Lung (tissue), 12 donors: ENCODE results near the gene EDA. TPM values are rescaled to one million over a fixed set of nuclear protein-coding genes. Genes with fewer than 3 reads are reported as not detected.

Experiments
- ATAC-seq: fragments of 200-7000 bp; cut with Tn5 transposase; one replicate; pipeline ENCODE4 v1.9.1; 2020; ENCODE audit warnings: moderate number of reproducible peaks; ENCODE audit not compliant: insufficient read depth, low FRiP score
- DNase-seq, 3 donors: peaks; one replicate each; pipeline ENCODE4 v3.0.0-alpha.2; 2013 to 2017
- H3K27ac ChIP-seq, 2 donors: one replicate each; pipeline ENCODE4 v1.5.1; 2013; ENCODE audit warnings: mild to moderate bottlenecking in 2 of 2, moderate library complexity in 2 of 2, control low read depth in 1 of 2, inconsistent platforms in 1 of 2, low read depth in 1 of 2, low read length in 1 of 2
- H3K27me3 ChIP-seq, 3 donors: one replicate each; pipeline ENCODE4 v1.5.1; 2013; ENCODE audit warnings: low read length in 2 of 3; ENCODE audit not compliant: control insufficient read depth in 3 of 3, insufficient read depth in 3 of 3
- H3K36me3 ChIP-seq, 4 donors: one replicate each; pipeline ENCODE4 v1.5.1; 2013; ENCODE audit warnings: low read length in 4 of 4, mild to moderate bottlenecking in 1 of 4, moderate library complexity in 1 of 4; ENCODE audit not compliant: control insufficient read depth in 4 of 4, insufficient read depth in 4 of 4
- H3K4me1 ChIP-seq, 5 donors: one replicate each; pipeline ENCODE4 v1.5.1; 2013; ENCODE audit warnings: low read length in 5 of 5, mild to moderate bottlenecking in 2 of 5, moderate library complexity in 1 of 5; ENCODE audit not compliant: control insufficient read depth in 5 of 5, insufficient read depth in 5 of 5
- H3K4me3 ChIP-seq: one replicate; pipeline ENCODE4 v1.5.1; 2013; ENCODE audit warnings: mild to moderate bottlenecking, control low read depth, moderate library complexity
- H3K9ac ChIP-seq, 2 donors: one replicate each; pipeline ENCODE4 v1.5.1; 2013; ENCODE audit warnings: low read length in 2 of 2, control low read depth in 1 of 2; ENCODE audit not compliant: insufficient read depth in 1 of 2
- H3K9me3 ChIP-seq, 4 donors: one replicate each; pipeline ENCODE4 v1.5.1; 2013; ENCODE audit warnings: low read length in 3 of 4, mild to moderate bottlenecking in 1 of 4, moderate library complexity in 1 of 4; ENCODE audit not compliant: control insufficient read depth in 4 of 4, insufficient read depth in 3 of 4
- CTCF ChIP-seq: IDR thresholded peaks from 2 replicates; pipeline ENCODE4 v1.5.1; 2012; ENCODE audit warnings: mild to moderate bottlenecking; ENCODE audit errors: control extremely low read depth, extremely low read depth
- WGBS, 2 donors: extraction: QIAGEN DNeasy Blood & Tissue Kit; methylation state at CpG; one replicate each; pipeline ENCODE4 v1.1.7; 2013; 5-methylcytosine and 5-hydroxymethylcytosine counted together
- polyA plus RNA-seq, 2 donors: library from polyadenylated mRNA; stranded (reverse); fragments of 200-250 nt; gene quantifications; one replicate each; pipeline ENCODE4 v1.2.1, GENCODE V29; 2013
- total RNA-seq, 2 donors: library from RNA; depleted of rRNA in 1 of 2; stranded (reverse); fragments of >200 nt in 1 of 2; gene quantifications; one replicate each; pipeline ENCODE4 v1.2.1, GENCODE V29; 2014 to 2021
- donor health status: control.
- donor health status: control.
- donor health status: Bipolar disorder and iron deficiency.
- donor health status: healthy.
- donor health status: DM: yes; HTN: yes; CAD: no.

The EDA gene
- total and polyA plus RNA-seq, 4 donors, result 0.93 to 7.9 (median 3.1) TPM

DNA sequence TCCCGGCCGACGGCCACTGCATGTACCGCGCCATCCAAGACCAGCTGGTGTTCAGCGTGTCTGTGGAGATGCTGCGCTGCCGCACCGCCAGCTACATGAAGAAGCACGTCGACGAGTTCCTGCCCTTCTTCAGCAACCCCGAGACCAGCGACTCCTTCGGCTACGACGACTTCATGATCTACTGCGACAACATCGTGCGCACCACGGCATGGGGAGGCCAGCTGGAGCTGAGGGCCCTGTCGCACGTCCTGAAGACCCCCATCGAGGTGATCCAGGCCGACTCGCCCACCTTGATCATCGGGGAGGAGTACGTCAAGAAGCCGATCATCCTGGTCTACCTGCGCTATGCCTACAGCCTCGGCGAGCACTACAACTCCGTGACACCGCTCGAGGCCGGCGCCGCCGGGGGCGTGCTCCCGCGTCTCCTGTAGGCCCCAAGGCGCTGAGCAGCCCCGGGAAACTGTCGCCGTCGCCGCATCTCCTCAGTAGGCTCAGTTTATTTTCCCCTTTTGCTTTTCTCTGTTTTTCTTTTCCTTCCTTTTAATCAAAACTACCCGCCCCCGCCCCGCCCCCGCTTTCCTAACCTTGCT is 447.1 kb downstream of the EDA start:
- H3K27me3 ChIP-seq, result peaks cover 0 to 24% (median 0%) of the 10 kb centered on the region in 3 donors
- DNase-seq (no peak), ATAC-seq (no peak)
- WGBS, 2 donors, result 86 to 97% methylated on average over 40 to 52 of the region's 52 CpGs
- H3K4me1 ChIP-seq, result no peaks in the 10 kb centered on the region
- H3K9ac ChIP-seq, result no peak overlapping the region
- no peak for TF ChIP-seq CTCF
- no peak overlapping the region for H3K27ac ChIP-seq
- H3K4me3 ChIP-seq, result no peak overlapping the region
- H3K9me3 ChIP-seq, result peaks cover 0 to 8% (median 0%) of the 10 kb centered on the region in 4 donors
- H3K36me3 ChIP-seq, result no peaks in the 10 kb centered on the region

DNA sequence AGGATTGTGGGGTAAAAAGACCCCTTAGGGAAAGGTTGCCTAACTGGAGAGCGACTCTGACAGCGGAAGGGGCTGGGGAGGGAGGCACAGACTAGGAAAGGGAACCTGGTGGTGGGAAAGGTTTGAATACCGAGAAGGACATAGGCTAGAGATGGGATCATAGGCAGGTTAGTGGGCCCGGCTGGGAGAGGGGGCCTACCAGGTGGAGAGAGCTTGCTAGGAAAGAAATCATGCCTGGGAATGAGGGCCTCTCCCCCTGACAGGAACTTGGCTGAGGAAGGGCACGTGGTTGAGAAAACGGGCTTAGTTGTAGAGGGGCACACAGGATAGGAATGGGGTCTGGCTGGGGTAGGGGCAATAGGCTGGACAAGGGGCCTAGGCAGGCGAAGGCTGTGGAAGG is 450.7 kb downstream of the EDA start:
- H3K9ac ChIP-seq, result no peak overlapping the region
- H3K36me3 ChIP-seq, result no peaks in the 10 kb centered on the region
- 78 to 94% methylated on average over 7 of the region's 7 CpGs for WGBS, 2 donors
- H3K9me3 ChIP-seq, result peaks cover 0 to 8% (median 0%) of the 10 kb centered on the region in 4 donors
- no peak for ATAC-seq
- H3K4me3 ChIP-seq, result no peak overlapping the region
- no peak overlapping the region for H3K27ac ChIP-seq
- peaks cover 0 to 21% (median 0%) of the 10 kb centered on the region in 3 donors for H3K27me3 ChIP-seq
- TF ChIP-seq CTCF, result no peak
- H3K4me1 ChIP-seq, result no peaks in the 10 kb centered on the region
- no peak for DNase-seq

DNA sequence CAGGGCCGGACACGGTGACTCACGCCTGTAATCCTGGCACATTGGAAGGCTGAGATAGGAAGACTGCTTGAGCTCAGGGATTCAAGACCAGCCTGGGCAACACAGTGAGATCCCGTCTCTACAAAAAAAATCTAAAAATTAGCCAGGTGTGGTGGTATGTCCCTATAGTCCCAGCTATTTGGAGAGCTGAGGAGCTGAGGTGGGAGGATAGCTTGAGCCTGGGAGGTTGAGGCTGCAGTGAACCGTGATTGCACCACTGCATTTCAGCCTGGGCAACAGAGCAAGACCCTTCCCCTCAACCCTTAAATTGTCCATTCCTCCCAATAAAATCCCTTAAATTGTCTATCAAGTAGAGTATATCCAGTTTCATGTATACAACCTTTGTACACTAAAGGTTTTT is 463.4 kb downstream of the EDA start:
- ATAC-seq (no peak), DNase-seq (no peak)
- H3K9ac ChIP-seq, result no peak overlapping the region
- 86 to 99% methylated on average over 5 of the region's 5 CpGs for WGBS, 2 donors
- no peaks in the 10 kb centered on the region for H3K4me1 ChIP-seq
- peaks cover 2 to 27% (median 7%) of the 10 kb centered on the region in 3 donors for H3K27me3 ChIP-seq
- no peak overlapping the region for H3K4me3 ChIP-seq
- no peak overlapping the region for H3K27ac ChIP-seq
- no peak for TF ChIP-seq CTCF
- H3K36me3 ChIP-seq, result no peaks in the 10 kb centered on the region
- peaks cover 0 to 4% (median 0%) of the 10 kb centered on the region in 4 donors for H3K9me3 ChIP-seq

DNA sequence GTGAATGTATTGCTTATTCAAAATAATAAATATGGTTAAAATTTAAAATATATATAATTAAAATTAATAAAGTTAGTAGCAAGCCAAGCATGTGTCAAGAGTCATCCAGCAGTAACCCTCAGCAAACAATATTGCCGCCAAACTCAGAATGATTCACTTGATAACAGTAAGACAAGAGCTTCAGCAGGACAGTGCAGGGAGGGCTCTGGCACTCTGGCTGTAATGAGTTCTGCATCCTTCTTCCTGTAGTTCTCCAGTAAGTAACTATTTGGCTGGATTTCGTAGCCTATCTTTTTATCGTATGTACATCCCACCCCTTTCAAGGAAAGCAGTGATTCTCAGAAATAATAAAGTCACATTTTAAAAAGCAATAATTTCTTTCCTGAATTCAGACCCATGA is 464.0 kb downstream of the EDA start:
- Histone ChIP-seq H3K9me3 (peaks cover 0 to 4% (median 0%) of the 10 kb centered on the region in 4 donors), H3K27ac (no peak overlapping the region), H3K4me3 (no peak overlapping the region), H3K9ac (no peak overlapping the region), H3K36me3 (no peaks in the 10 kb centered on the region), H3K27me3 (peaks cover 2 to 26% (median 7%) of the 10 kb centered on the region in 3 donors), H3K4me1 (no peaks in the 10 kb centered on the region)
- WGBS, 2 donors, result 68 to 85% methylated on average over 3 of the region's 3 CpGs
- no peak for DNase-seq
- no peak for TF ChIP-seq CTCF
- no peak for ATAC-seq
